Measurements from ENCODE around the gene ZBTB16.
A peak's percentile ranks its signal among the peaks of the same experiment; 100 is the strongest.

The ZBTB16 gene

DNA sequence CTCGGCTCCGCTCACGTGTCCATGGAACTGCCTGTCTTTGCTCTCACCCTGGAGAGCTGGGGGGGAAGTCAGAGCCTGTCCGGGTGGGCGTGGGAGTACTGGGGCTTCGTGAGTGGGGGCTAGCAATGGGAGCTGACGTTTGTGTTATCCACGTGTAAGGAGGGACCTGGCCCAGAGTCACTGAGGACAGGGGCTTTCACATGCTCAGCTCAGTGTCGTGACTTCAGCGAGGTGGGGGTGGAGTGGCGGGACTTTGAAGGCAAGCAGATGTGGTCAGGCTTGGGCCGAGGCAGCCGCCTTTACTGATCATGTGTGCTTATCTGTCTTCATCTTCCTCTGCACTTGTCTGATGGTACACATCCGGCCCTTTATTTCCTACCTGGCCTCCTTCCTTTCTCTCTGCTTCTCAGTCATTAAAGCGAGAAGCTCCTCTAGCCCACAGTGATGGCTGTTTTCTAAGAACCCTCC lies 123.6 kb downstream of the ZBTB16 start:
- DNase-seq (ENCODE audit: low spot score): no peak

DNA sequence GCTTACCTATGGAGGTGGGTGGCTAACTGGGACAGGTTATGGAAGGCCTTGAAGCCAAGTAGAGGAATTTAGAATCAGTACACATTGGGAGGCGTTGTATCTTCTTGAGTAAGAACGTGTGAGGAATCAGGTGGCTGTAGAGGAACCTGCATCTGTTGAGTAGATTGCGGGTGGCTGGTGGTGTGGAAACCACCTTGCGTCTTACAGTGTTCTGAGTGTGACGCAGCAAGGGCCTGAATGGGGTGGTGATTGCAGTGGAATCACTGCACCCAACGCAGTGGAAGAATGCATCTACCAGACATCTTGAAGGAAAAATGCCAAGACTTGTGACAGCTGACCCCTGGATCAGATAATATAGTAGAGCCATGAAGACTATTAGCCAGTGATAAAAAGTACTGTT lies 125.9 kb downstream of the ZBTB16 start:
- no peak for DNase-seq (ENCODE audit: low spot score)

DNA sequence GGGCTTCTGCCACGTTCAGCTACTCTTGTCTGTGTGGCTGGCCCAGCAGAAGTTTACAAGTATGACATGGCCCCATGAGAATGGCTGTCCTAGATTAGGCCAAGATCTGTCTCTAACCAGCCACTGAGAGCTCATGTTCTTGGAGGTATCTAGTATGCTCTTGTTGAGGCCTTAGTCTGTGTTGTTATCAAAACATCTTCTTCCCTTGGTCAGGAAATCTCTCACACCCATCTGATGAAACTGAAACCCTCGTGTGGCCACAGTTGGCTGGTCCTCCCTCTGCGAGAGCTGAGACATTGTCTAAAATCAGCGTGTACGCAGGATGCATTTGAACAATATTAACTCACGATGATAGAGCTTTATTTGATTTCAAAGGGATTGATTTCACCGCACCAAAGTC lies 127.7 kb downstream of the ZBTB16 start:
- DNase-seq (ENCODE audit: low spot score): no peak

- no peak for DNase-seq (ENCODE audit: low spot score)
Measured at GRCh38 chr11:114188851-114189570, 129.5 kb downstream of the ZBTB16 start.

GRCh38 chr11:114190630-114191029 lies 131.1 kb downstream of the ZBTB16 start:
- DNase-seq (ENCODE audit: low spot score): no peak

DNA sequence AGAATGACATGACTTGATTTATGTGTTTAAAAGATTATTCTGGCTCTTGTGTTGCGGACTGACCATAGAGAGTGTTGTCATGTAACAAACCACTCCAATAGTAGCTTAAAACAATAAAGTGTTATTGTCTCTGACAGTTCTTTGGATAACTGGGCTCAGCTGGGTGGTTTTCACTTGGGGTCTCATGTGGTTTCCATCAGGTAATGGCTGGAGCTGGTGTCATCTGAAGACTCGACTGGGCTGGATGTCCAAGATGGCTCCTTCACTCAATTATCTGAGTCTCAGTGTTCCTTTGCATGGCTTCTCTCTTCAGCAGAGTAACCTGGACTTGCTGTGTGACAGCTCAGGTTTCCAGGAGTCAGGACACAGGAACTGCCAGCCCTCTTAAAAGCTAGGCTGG lies 132.4 kb downstream of the ZBTB16 start:
- DNase-seq (ENCODE audit: low spot score): no peak

DNA sequence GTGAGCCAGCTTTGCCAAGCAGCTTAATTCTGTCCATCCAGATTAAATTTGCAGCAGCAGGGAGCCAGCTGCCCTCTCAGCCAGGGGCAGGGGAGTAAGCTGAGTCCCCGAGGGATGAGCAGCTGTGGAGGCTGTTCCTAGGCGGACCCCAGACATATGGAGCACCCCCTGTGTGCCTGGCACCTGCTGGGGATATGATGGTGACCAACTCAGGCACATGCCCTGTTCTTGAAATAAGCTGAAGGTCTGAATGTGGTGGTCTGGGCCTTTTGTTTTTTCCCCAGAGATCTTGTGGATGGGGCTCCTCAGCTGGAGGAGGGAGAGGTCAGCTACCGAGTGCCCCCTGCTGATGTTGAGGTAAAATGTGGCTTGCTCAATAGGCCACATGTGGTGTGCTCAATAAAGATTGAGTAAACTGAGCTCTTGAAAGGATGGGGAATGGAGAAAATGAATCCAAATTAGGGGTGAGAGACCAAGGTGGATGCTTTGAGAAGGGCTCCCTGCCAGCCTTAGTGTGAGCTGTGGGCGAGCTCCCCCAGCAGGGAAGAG lies 133.4 kb downstream of the ZBTB16 start:
- DNase-seq (ENCODE audit: low spot score): no peak

DNA sequence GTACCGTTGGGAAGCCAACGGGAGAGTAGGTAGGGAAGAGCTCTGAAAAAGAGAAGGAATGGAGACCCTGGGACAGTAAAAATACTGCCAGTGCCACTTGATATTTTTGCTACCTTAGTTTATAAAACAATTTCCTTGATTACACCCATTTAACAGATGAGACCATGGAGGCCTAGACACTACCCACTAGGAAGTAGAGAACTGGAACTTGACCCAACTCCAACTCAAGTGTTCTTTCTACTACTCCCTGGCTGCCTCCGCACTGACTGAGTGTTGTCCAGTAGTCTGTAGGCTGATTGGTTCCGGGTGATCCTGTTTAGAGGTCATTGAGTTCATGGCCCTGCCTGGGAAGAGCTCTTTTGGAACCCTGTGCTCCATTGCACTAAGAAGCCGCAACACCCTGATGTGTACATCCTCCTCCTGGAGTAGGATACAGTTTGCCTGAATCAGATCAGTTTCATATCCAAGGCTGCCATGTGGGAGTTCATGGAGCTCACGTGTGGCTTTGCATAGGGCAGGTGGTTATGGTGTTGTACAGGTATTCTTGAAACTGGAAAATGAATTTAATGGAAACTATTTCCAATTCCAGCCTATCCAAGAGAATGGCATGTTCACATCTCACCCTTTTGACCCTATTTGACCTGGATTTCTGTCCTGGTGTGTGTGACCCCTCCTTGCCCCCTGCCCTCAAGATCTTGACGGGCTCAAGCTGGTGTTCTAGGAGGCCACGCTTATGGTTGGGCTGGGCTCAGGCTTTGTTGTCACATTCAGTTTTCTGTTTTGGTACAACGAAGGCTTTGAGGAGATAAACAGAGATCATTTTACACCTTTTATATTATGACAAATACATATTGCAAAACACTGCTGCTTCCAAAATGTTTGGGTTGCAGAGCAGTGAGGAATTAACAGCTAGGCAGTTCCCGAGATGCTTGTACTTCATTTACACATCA lies 134.5 kb downstream of the ZBTB16 start:
- DNase-seq (ENCODE audit: low spot score): no peak

GRCh38 chr11:114194702-114195101 lies 135.2 kb downstream of the ZBTB16 start:
- DNase-seq (ENCODE audit: low spot score): no peak

DNA sequence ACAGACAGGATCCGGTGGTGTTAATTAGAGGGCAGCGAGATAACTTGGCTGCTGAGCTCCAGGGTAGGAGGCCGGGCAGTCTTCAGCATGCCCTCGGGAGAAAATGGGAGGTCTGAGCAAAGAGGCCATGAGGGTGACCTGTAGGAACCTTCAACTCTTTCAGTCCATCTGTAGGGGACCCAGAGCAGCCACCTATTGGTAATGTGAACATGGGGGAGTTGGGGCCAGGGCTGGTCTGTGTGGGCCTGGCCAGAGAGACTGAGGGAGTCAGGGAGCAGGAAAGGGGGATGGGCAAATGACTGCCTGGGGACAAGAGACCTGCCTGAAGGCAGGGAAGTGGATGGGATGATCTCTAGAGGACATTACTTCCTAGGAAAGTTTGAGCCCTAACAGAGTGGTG lies 135.6 kb downstream of the ZBTB16 start:
- no peak for DNase-seq (ENCODE audit: low spot score)

- no peak for DNase-seq (ENCODE audit: low spot score)
Measured at GRCh38 chr11:114195981-114196731, 136.6 kb downstream of the ZBTB16 start.

DNA sequence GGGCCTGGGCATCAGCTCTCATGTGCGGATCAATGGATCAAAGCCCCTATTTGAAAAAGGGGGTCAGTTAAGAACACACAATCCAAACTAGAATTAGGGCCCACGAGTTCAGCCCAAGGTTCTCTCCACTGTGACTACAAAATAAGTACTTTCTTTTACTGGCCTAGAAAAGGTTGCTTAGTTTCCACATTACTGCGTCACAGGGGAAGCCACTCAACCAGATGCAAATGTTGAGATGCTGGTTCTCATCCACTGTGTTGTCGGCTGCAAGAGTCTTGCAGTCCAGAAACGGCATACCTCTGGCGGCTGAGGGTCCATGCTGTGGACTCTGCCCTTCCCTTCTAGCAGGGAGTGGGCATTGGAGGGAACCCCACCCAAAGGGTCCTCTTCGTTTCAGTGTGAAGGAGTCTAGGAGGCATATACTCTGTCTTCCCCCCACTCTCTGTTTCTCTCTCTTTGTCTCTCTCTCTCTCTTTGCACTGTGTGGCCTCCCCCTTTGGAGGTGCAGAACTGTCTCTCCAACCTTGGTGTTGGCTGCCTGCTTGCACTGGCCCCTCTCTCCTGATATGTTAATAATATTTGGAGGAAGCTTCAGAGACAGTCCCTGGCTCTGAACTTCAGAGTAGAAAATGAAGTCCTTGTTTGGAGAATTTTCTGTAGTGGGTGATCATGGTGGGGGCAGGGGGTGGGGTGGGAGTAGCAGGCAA lies 137.6 kb downstream of the ZBTB16 start:
- DNase-seq (ENCODE audit: low spot score): no peak

- peak; percentile 74 for DNase-seq (ENCODE audit: low spot score)
Measured at GRCh38 chr11:114197799-114198500, 138.4 kb downstream of the ZBTB16 start.

- no peak for DNase-seq (ENCODE audit: low spot score)
Measured at GRCh38 chr11:114199051-114199450, 139.5 kb downstream of the ZBTB16 start.

DNA sequence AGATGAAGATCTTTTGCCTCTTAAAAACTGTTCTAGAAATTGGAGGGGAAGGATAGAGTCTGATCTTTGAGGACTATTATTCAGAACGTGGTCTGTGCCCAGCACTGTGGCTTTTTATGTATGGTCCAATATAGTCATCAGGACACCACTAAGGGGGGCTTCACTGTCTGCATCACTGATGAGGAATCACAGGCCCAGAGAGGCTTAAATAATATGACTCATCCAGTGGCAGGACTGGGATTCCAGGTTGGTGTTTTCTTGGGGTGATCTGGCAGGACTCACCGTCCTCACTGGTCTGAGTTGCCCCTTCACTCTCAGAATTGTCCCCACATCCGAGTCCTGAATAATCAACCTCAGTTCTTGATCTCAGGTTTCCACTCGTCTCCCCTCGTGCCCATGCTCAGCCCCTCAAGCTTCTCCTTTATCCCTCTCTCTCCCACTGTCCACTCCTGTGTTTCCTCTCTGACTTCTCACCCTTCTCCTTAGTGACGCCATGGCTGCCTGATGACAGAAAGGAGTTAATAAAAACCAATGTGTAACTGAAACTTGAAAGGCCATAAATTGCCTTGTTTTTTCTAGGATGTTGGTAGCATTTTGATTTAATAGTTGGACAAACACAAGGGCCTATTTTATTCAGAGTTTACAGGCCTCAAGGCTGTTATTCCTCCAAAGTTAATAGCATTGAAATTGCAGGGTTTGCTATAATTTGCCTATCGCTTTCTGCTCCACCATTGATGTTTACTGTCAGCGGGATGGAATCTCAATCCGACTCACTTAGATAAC lies 141.0 kb downstream of the ZBTB16 start:
- no peak for DNase-seq (ENCODE audit: low spot score)

DNA sequence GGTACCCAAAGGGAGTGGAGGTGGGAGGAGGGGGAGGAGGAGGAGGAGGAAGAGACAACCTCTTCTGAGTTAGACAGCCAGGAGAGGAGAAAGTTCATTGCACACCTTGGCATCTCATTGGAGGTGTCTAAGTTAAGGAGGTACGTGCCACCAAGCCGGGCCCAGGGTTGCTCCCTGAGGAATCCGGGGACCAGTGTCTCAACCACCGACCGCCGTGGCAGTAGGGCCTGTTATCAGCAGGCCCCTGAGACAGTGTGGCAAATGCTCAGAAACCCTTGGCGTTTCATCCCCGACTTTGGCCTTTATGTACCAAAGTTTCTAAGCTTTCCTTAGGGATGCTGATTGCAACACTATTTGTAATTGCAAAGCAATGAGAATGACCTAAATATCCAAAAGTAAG lies 141.7 kb downstream of the ZBTB16 start:
- no peak for DNase-seq (ENCODE audit: low spot score)

DNA sequence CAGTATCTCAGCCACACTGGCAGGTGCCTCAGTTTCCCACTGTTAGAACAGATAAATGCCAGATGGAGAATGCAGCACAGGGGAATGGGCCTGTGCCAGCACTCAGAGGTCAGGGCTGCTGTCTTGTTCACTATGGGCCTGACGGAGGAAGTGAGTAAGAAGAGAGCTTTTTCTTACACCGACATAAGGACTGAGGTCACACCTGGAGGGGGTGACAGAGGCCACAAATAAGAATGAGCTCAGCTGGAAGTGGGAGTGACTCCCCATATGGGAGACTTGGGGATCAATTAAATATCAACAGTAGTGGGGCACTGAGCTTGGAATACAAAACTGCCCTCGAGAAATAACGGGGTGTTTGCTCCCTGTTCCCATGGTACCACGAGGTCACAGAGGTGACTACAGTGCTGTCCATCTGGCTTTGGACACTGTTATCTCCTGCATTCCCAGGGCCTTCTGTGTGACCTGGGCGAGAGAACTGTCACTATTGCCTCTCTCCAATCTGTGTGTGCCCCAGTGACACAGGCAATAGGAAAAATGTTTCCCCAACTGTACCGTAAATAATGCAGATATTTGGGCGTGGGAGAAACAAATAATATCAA lies 142.6 kb downstream of the ZBTB16 start:
- no peak for DNase-seq (ENCODE audit: low spot score)

DNA sequence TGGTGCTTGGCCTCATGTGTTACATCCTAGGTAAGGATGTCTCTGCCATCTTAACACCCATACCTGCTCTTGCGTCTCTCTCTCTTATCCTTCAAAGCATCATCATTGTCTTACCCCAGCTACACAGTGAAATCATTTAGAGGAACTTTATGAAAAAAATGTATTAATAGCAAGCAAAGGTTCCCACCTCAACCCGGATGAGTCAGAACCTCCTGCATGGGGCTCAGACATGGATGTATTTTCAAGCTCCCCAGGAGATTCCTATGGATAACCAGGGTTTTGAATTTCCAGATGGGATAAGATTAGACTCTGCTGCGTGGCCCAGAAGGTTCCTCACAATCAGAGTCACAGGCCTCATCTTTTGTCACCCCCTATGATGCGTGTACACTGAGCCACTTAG lies 147.6 kb downstream of the ZBTB16 start:
- DNase-seq (ENCODE audit: low spot score): no peak

GRCh38 chr11:114208377-114208776 lies 148.9 kb downstream of the ZBTB16 start:
- DNase-seq (ENCODE audit: low spot score): no peak

DNA sequence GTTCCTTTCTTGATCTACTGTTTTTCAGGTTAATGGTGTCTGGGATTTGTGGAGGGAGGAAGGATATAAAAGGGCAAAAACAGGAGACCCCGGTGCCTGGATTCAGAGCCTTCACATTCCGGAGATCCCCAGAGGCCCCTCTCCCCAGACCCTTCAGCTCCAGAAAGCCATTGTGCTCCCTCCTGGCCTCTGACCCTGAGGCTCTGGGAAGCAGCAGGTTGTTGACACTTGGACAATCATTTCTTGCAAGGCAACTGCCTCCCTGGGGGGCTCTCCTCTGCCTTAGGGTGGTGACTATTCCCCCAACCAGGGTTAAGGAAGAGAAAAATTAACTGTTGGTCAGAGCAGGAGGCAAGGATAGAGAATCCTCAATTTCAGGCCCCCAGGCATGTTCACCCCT lies 149.8 kb downstream of the ZBTB16 start:
- DNase-seq (ENCODE audit: low spot score): no peak
